GM18867 (cell line): ENCODE measurements around the gene JUN.

ENCODE experiments used
- ATAC-seq: cut with Tn5 transposase; IDR thresholded peaks from one replicate; pipeline ENCODE4 v1.9.1; 2021; ENCODE audit warnings: mild to moderate bottlenecking, moderate library complexity; ENCODE audit not compliant: unreplicated experiment

JUN gene

DNA sequence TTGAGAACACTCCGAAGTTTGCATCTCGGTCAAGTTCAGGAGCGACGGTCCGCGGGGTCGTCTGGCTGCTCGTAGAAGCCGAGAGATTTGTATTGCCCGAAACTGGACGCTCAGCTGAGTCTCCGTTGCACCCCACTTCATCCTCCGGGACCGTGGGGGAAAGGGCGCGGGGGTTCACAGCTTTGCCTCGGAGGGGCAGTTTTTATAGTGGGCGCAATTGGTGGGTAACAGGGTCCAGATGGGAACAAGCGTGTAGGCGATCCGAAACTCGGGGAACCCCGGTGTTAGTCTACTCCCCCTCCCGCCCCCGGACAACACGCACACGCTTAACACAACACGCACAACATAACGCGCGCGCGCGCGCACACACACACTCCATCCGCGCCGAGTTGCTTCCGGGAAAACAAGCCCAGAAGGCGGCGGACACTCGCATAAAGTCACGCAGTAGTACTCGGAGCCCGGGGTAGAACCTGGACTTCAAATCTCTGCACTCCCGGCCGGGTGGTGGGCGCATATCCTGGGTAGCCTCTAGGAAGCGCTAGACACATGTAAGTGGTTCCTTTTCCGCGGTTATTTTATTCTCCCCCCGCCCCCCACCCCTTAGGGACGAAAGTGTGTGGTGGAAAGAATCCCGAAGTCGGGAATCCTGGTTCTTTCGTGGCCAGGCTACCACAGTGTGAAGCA, 1.1 kb upstream of the JUN start:
- ATAC-seq = no peak

DNA sequence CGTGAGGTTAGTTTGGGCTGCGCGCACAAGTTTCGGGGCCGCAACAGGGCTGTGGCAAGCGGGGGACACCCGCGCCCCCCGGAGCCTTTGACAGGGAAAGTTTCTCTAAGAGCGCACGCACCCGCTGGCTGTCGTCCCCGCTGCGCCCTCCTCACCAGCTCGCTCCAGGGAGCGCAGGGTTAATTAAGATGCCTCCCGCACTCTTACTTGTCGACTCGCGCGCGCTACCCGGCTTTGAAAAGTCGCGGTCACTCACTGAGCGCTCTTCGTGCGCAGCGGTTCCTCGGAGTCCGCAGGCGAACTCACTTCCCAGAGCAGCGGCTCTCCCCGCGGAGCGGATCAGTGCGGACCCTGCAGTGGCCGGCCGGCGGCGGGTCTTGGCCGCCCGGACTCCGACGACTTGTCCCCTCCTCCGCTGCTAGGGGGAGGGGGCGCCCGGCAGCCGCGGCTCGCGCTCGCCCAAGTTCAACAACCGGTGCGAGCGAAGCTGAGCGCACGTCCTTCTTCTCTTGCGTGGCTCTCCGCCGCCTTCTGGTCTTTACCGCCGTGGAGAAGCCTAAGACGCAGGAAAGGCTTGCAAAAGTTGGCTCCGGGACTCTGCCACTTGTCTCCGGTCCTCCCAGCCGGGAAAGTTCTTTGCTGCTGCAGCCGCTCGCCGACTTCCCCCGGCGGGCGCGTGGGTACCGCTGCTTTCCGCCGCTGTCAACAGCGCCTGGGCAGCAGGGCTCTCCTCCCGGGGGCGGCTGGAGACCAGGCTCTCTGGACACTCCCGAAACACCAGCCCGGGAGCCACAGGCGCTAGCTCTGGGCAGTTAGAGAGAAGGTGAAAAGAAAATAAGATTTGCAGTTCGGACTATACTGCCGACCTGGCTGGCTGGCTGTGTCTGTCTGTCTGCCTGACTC, 506 bp downstream of the JUN start:
- peak; percentile 19 for ATAC-seq

DNA sequence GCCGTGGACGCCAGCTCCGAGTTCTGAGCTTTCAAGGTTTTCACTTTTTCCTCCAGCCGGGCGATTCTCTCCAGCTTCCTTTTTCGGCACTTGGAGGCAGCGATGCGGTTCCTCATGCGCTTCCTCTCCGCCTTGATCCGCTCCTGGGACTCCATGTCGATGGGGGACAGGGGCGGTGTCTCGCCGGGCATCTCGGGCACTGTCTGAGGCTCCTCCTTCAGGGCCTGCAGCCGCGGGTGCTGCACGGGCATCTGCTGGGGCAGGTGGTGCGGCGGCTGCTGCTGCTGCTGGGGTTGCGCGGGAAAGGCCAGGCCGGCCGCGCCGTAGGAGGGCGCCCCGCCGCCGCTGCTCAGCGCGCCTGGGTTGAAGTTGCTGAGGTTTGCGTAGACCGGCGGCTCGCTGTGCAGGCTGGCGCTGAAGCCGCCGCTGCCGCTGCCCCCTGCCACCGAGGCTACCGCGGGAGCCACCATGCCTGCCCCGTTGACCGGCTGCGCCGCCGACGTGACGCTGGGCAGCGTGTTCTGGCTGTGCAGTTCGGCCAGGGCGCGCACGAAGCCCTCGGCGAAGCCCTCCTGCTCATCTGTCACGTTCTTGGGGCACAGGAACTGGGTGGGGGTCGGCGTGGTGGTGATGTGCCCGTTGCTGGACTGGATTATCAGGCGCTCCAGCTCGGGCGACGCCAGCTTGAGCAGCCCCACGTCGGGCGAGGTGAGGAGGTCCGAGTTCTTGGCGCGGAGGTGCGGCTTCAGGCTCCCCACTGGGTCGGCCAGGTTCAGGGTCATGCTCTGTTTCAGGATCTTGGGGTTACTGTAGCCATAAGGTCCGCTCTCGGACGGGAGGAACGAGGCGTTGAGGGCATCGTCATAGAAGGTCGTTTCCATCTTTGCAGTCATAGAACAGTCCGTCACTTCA, 1.4 kb downstream of the JUN start:
- peak; percentile 16 for ATAC-seq

DNA sequence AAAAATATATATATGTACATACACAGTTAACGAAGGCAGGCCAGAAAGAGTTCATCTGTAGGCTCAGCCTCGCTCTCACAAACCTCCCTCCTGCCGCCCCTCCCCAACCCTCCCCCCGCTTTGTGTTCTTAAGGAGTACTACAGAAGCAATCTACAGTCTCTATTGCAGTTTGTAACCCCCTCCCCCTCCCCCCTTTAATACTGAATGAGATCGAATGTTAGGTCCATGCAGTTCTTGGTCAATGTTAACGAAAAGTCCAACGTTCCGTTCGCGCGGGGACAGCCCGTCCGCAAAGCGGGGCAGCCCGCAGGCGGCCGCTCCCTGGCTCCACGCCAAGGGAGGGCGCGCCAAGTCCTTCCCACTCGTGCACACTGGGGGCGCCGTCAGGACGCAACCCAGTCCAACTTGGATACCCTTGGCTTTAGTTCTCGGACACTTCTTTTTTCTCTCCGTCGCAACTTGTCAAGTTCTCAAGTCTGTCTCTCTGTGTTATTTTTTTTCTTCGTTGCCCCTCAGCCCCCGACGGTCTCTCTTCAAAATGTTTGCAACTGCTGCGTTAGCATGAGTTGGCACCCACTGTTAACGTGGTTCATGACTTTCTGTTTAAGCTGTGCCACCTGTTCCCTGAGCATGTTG, 2.2 kb downstream of the JUN start:
- no peak for ATAC-seq

DNA sequence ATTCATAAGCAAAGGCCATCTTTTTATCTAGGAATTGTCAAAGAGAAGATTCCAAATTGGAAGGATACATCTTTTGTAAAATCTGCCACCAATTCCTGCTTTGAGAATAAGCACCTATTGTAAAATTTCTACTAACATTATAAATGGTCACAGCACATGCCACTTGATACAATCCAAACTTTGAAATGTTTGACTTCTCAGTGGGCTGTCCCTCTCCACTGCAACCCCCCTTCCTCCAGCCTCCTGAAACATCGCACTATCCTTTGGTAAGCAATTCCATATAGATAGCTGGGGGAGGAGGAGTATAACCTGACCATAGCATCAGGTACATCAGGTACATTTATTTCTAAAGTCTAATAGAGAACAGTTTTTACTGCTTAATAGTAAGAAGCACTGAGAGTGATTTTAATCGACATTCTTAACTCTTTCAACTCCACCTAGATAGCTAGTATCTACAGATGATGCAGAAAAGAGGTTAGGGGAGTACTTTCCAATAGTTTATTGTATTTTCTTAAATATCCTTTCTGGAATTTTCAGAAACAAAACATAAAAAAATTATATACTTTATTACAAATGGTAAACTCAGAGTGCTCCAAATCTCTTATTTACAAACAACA, 2.9 kb downstream of the JUN start:
- ATAC-seq = no peak

DNA sequence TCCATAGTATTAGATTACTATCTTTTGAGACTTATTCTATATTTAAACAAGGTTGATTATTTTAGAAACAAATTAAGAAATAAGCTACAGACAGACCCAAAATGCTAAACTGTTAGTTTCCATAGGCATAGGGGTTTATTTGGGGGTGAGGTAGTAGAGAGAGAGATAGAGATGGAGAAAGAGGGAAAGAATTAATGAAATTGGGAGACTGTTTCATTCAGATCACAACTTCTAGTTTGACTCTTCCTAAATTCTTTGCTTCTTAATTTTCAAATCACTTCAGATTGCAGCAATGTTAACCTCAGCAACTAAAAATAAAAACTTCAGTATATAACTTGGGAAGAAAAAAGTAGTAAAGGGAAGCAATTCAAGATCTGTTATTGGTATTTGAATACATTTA, 3.4 kb downstream of the JUN start:
- no peak for ATAC-seq

DNA sequence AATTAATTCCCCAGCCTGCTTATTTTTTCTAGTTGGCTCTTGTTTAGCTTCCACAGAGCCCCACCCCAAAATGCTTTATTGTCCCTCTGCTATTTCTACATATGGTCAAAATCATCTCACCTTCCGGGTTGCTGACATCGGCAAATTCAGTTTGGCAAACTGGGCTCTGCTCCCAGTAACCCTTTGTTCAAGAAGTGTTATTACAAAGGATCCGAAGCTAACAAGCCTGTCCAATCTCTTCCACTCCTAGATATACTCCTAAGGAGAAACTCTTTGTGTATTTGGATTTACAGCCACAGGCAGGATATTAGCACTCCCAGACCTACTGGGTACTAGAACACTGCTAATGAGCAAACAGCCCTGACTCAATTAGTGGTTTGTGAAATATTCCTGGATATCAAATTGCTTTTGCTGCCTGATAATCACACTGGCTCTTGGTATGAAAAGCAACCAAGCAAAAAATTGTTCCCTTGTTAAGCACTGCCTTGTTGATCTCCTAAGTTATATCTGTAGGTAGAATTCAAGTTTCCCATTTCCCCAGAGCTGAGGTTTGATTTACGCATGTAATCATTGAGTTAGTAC, 4.0 kb downstream of the JUN start:
- no peak for ATAC-seq

DNA sequence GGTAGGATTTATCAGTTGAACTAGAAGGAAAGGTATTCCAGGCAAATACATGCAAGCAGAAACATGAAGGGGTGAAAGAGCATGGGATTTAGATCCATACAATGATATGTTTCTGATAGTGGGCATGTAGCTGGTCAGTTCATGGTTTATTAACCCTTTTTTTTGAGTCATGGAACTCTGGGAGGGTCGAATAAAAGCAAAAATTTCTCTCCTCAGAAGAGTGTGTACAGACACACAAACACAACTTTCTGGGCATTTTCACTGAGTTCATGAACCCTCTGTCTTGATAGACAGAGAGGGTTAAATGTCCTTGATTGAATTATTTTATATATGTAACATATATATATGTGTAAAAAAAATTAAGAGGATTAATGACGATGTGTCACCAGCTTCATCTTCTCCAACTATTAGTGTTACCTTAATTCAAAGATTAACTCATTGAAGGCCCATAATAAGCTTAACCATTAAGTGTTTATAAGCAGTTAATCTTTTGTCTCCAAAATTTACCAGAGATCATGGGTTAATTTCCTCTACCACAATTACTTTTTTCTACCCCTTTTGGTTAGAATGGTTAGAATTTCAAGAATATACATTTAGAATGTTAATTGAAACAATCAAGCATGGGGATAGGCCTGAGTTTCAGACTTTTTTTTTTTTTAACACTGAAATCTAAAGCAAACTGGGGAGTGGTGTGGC, 4.6 kb downstream of the JUN start:
- no peak for ATAC-seq

DNA sequence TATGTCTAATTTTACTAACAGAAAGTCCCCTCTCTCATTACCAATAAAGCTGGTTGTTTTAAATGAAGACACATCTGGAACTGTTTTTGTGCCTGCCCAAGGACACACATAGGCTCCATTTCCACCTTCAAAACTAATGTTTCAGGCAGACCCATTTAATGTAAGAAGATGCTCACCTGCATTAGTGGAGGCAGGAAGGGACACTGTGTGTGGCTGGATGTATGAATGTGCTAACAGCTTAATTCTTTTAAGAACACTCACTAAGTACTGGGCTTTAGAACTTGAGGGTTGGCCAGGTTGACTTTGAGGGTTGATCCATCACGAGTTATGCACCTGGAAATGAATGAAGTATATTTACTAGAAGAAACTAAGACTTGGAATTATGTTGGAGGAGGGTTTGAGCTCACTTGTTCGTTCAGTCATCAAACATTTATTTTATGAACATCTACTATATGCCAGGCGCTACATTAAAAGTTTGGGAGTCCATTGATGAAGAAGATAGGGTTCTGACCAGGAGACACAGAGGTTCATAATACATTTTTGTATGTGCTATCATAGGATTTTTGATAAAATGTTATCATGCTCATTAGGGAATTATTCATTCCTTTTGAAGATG, 5.4 kb downstream of the JUN start:
- no peak for ATAC-seq

DNA sequence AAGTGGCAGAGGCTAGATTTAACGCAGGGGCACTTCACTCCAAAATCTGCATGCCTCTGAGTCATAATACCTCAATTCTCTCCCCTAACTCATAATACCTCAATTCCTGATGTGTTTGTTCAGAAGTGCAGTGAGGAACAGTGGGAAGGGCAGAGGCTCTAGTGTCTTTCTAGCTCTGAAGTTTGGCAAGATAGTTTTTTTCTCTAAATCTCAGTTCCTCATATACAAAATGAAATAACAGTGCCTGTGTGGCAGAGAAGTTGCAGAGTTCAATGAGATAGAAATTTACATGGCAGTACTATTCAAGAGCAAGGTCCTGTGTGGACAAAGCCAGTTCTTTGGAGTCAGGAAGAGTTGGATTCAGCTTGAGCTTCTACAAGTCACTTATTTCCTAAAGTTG, 9.8 kb downstream of the JUN start:
- ATAC-seq = peak; percentile 41

DNA sequence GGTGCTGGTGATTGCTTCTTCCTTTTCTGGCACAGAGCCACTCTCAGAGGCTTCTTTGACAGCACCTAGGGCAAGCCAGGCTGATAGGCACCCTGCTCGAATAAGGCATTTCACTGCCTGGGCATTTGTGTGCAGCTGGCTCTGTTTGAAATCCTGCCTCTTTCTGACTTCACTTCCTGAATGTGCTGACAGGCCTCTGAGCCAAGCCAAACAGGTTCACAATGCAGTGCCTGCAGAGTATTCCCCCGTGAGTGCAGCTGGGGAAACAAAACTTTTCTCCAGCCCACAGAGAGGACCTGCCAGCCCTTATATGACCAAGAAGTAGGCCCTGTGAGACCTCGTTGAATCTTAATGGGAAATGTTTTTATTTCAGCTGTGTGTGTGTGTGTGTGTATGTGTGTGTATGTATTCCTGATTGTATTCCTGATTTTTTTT, 10.4 kb downstream of the JUN start:
- ATAC-seq = peak; percentile 63

DNA sequence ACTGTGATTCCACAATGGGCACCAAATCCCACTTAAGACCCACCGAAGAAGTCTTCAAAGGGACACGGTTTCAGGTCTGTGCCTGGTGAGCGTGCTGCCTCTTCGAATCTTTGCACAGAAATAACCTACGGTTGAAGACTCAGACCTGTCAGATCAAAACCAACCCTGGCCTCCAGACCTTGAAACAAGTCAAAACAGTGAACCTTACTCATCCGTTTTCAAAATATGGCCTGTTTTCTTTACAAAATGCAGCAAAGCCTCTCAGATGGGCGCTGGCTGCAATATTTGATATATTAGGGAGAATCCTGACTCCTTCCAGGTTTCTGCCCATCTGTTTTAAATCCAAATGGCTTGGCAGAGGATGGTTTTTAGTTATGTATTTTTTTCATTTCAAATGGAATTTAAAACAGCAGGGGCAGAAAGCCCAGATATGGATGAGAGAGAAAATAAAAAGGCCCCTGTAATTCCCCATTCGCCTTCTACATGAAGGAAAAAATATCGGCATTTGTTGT, 14.0 kb downstream of the JUN start:
- ATAC-seq = no peak

DNA sequence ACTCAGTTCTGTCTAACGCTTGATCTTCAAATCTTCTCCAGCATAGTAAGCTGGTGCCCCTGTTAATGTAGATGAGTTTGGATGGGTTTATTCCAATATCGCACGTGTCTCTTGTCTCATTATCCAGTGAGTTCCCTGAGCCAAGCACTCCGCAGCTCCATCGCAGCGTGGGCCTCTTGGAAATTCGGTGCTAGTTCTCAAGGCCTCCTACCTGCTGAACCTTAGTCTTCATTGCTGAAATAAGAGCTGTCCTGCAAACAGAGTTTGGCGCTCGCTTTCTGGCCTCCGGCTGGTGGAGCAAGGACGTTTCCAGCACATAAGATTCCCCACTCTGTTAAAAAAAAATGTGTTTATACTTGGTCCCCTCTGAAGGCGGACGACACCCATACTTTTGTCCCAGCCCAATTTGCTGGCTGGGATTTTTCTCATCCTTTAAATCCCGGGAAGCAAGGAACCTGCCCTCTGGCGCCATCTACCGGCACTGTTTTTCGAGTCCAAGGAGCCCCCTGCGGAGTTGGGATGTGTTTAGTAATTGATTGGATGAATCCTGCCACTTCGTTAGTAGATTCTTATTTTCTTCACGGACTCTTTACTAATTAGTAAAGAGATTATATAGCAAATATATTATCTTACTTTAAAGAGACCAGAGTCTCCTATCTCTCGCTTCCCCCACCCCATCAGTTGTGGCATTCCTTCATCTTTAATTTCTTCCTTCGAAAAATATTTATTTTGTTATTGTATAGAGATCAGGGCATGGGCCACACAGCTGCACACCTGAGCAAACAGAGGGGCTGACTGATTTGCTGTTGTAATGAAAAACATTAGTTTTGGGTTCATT, 14.7 kb downstream of the JUN start:
- ATAC-seq = no peak

DNA sequence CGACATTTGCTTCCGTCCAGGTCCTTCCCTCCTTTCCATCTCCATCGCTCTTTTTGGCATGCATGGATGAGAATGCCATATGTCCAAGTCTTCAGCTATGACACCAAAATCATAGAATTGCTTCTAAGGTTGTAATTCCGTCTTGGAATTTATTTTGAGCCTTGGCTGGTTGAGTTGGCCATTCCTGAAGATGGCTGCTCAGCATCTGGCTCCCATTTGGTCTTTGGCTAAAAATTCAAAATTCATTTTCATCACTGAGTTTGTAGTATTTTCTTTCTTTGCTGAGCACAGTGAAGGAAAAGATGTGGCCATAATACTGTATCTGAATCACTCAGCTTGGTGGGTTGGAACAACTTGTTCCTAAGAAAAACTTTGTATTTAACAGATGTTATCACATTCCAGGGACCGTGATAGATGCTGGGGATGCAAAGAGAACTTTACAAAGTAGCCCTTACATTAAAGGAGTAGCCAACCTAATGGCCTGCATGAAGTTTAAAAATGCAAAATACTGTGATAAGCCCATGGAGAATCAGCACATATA, 15.6 kb downstream of the JUN start:
- ATAC-seq = no peak

DNA sequence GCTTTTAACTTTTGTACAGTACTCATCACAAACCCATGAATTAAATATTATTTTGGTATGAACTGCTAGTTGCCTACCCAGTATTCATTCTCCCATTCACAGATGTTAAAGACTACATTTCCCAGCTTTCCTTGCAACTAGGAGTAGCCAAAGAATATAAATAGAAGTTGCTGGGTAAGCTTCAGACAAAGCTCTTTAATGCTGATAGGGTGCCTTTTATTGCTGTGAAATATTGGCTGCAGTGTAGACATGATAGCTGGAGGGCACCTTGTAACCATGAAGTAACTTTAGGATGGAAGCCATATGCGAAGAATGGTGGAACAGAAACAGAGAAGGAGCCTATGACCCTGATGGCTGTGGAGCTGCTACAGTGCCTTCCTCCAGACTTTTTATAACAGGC, 16.7 kb downstream of the JUN start:
- no peak for ATAC-seq

DNA sequence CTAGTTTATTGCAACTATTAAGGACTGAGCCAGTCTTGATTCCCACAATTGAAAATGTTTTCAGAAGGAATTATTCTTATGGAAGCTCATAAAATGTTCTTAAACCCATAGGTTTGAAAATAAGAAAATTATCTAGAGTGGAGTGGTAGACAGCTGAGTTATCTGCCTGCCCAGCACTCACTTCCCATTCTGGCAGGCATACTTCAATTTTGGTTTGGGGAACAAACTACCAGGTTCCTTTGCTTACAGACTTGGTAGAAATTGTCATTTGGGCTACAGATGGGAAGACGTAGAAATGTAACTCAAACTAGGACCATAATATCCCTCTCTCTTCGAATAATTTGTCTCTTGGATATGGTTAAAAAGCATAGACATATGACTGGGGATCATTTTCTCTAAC, 18.4 kb downstream of the JUN start:
- no peak for ATAC-seq

DNA sequence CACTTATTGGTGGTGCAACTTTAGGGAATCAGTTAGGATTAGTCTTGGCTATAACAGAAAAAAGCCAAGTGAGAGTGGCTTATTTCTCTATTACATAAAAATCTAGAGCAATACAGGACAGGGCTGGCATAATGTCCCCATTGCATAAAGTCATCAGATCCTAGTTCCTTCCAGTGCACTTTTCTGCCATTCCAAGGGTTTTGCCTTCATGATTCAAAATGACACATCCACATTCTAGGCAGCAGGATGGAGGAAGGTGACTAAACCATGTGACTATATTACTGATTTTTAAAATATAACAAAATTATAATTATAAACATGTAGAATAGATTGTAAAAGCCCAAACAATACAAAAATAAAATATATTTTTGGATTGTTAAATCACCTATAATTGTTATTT, 18.8 kb downstream of the JUN start:
- ATAC-seq = no peak
